GM12891 (cell line): Measurements from ENCODE around the gene GRM7.

Source experiments
- POLR2A ChIP-seq: IDR thresholded peaks from 2 replicates; pipeline ENCODE4 v1.6.1; 2011; ENCODE audit warnings: low read depth, low read length, control low read depth
- POLR2AphosphoS5 ChIP-seq: IDR thresholded peaks from 2 replicates; pipeline ENCODE4 v1.6.1; 2011; ENCODE audit warnings: low read depth, low read length, control low read depth
- POU2F2 ChIP-seq: IDR thresholded peaks from 2 replicates; pipeline ENCODE4 v1.6.1; 2011; ENCODE audit warnings: low read depth, mild to moderate bottlenecking, control low read depth, low read length, moderate library complexity
- TAF1 ChIP-seq: IDR thresholded peaks from 2 replicates; pipeline ENCODE4 v1.6.1; 2011; ENCODE audit warnings: low read depth, low read length, control low read depth

GRCh38 chr3:7421065-7421464 is 560.1 kb downstream of the GRM7 start:
- TF ChIP-seq POLR2AphosphoS5 (no peak), TAF1 (no peak), POLR2A (no peak), POU2F2 (no peak)
